LNCAP (cell line): ENCODE measurements around the gene RIPOR3.

Experiments
- CTCF ChIP-seq: fragments of 450-650 bp; IDR thresholded peaks from 2 replicates; pipeline ENCODE4 v1.5.1; 2017; ENCODE audit warnings: mild to moderate bottlenecking

RIPOR3 gene

GRCh38 chr20:50561379-50562078, 129.8 kb downstream of the RIPOR3 start:
- no peak for TF ChIP-seq CTCF

- no peak for TF ChIP-seq CTCF
Measured at GRCh38 chr20:50560867-50561266, 130.5 kb downstream of the RIPOR3 start.

GRCh38 chr20:50559856-50560638, 131.3 kb downstream of the RIPOR3 start:
- no peak for TF ChIP-seq CTCF

- TF ChIP-seq CTCF, result no peak
Measured at GRCh38 chr20:50559149-50559548, 132.2 kb downstream of the RIPOR3 start.

GRCh38 chr20:50558483-50558925, 132.8 kb downstream of the RIPOR3 start:
- TF ChIP-seq CTCF, result no peak

GRCh38 chr20:50557549-50558134, 133.7 kb downstream of the RIPOR3 start:
- TF ChIP-seq CTCF, result no peak

GRCh38 chr20:50555662-50556061, 135.7 kb downstream of the RIPOR3 start:
- TF ChIP-seq CTCF, result no peak
